ENCODE results near the gene KIAA1671.

Gene KIAA1671

GRCh38 chr22:24952837-24953383, 394 bp downstream of the KIAA1671 start:
- peak; percentile 80 for DNase-seq (ENCODE audit: low spot score)

DNA sequence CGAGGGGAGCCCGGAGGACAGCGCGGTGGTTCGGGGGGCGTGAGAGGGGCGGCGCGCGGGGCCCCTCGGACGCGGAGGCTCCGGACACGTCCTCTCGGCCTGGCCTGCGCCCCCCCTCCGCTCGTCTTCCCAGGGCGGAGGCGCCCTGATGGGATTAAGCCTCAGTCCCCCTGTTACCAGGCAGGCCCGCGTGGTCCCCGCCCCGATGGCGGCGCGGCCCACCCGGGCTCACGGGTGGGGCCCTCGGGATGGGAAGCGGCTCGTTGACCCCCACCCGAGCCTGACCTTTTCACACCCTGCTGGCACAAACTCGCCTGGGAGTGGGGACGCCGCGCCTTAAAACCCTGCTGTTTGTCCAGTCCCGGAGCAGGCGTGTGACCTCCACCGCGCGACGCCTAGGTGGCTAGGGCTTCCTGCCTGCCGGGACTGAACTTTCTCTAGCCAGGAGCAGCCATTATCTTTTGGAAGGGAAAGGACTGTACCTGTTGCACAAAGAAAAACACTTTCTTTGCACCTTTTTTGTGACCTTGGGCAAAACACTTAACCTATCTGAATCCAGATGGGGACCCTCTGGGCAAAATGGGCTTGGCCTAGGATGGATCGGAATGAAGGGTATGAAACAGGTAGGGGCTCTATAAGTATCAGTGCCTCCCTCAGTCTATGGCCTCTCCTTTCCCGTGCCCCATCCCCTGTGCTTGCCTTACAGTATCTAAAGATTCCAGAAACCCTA, 1.0 kb downstream of the KIAA1671 start:
- no peak for DNase-seq (ENCODE audit: low spot score)

DNA sequence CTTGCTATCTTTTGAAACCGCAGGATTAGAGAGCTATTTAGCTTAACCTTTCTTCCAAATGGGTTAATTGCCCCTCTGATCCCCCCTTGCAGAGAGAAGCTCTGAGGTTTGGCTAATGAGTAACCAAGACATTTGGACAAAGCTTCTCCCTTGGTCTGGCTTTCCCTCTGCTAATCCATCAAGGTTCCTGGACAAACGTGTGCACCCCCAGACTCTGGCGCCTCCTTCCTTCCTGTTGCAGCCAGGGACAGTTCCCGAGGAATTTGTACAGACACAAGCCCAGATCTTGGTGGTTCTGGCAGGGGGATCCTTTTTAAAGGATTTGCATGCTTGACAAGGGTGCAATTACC, 1.6 kb downstream of the KIAA1671 start:
- DNase-seq (ENCODE audit: low spot score): no peak

DNA sequence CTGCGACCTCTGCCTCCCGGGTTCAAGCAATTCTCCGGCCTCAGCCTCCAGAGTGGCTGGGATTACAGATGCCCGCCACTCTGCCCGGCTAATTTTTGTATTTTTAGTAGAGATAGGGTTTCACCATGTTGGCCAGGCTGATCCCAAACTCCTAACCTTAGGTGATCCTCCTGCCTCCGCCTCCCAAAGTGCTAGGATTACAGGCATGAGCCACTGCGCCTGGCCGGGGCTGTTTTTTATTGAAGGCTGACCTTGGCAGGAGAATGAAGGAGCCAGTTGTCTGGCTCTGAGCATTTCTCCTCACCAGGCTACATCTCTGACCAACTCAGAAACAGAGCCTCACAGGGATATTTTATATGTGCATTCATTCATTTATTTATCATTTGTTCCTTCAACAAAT, 2.3 kb downstream of the KIAA1671 start:
- no peak for DNase-seq (ENCODE audit: low spot score)

- DNase-seq (ENCODE audit: low spot score): no peak
Observed at GRCh38 chr22:24957043-24957442, 4.5 kb downstream of the KIAA1671 start.

GRCh38 chr22:24961217-24961844, 8.8 kb downstream of the KIAA1671 start:
- DNase-seq (ENCODE audit: low spot score): no peak

DNA sequence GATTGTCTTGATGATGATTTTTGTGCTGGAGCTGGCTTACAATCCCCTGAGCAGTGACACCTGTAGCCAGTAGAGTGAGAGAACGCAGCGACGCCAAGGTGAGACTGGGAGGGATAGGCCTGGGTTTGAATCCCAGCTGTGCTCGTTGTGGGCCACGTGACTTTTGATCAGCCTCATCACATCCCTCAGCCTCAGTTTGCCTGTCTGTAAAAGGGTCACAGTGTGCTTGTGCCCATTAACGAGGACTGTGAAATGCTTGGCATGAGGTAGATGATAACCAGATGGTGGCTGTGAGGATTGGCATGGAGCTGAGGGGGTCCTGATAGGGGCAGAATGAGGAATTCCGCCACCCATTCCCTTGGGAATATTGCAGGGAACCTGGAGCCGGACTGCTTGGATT, 9.6 kb downstream of the KIAA1671 start:
- no peak for DNase-seq (ENCODE audit: low spot score)

DNA sequence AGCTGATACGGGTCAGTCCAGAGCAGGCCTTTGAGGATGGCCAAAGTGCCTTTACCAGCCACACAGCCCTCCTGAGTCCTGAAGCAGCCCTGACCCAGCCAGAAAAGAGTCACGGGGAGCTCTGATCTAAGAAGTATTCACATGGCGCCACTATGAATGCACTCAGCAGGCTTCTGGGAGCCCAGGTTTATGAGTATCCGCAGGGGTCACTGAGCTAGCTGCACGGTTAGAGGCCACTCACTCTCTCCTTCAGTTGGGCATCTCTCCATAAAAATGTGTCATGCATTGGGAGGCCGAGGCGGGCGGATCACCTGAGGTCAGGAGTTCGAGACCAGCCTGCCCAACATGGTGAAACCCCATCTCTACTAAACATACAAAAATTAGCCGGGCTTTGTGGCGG, 10.3 kb downstream of the KIAA1671 start:
- no peak for DNase-seq (ENCODE audit: low spot score)

DNA sequence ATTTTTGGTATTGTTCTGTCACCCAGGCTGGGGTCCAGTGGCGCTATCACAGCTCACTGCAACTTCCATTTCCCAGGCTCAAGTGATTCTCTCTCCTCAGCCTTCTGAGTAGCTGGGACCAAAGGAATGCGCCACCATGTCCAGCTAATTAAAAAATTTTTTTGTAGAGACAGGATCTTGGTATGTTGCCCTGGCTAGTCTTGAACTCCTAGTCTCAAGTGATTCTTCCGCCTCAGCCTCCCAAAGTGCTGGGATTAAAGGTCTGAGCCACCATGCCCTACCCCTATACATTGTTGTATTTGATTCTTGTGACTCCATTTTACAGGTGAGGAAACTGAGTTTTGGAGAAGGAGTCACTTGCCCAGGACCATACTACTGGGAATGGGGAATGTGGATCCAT, 11.9 kb downstream of the KIAA1671 start:
- DNase-seq (ENCODE audit: low spot score): no peak

GRCh38 chr22:24965822-24966626, 13.5 kb downstream of the KIAA1671 start:
- DNase-seq (ENCODE audit: low spot score): no peak

DNA sequence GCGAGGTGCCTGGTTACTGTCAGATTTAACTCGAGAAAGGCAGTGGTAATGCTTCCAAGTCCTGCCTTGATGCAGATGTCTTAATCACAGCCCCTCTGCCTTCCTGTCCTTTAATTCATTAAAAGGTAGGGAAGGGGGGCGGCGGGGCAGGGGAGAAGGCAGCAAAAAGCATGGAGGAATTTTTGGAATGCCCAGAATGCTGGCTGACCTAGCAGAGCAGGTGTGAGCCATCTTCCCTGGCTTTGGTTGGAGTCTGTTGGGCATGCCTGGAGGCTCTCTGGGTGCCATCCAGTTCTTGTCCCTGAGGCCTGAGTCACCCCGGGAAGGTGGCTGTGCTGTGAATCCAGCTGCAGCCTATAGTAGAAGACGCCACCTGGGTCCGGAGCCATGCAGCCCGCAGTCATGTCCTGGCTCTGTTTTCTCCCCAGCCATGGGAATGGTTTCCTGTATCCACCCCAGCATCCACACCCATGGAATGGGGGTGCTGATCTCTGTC, 15.6 kb downstream of the KIAA1671 start:
- DNase-seq (ENCODE audit: low spot score): peak; percentile 52

GRCh38 chr22:24969560-24970301, 17.2 kb downstream of the KIAA1671 start:
- DNase-seq (ENCODE audit: low spot score): no peak

DNA sequence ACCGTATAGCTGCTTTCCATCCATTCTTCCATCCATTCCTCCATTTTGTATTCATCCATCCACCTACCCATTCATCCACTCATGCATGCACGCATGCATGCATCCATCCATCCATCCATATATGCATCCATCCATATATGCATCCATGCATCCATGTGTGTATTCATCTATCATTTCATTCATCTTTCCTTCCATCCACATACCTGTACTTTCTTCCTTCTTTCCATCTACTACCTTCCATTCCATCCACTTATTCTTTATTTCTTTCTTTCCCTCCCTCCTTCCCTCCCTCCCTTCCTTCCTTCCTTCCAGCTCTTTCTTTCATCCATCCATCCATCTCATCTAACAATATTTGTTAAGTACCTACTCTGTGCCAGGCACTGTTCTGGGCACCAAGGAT, 19.9 kb downstream of the KIAA1671 start:
- DNase-seq (ENCODE audit: low spot score): no peak

DNA sequence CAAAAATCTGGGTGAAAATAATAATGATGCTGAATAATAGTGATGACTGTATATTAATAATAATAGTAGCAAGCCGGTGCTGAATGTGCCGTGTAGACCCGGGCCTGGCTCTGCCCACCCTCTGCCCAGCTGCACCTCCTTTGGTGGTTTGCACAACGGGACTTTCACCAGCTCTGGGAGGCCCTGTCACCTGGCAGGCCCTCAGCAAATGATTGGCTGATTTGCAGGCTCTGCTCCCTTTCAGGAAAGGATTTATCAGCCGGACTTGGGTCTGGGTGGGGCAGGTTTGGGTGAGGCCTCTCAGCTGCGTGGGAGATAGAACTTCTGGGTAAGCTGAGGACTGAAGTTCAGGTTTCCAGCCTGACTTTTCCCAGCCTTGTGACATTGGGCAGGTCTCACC, 21.4 kb downstream of the KIAA1671 start:
- no peak for DNase-seq (ENCODE audit: low spot score)

GRCh38 chr22:24975125-24975640, 22.7 kb downstream of the KIAA1671 start:
- DNase-seq (ENCODE audit: low spot score): no peak

GRCh38 chr22:24975813-24976341, 23.4 kb downstream of the KIAA1671 start:
- no peak for DNase-seq (ENCODE audit: low spot score)

GRCh38 chr22:24976442-24977218, 24.1 kb downstream of the KIAA1671 start:
- no peak for DNase-seq (ENCODE audit: low spot score)

DNA sequence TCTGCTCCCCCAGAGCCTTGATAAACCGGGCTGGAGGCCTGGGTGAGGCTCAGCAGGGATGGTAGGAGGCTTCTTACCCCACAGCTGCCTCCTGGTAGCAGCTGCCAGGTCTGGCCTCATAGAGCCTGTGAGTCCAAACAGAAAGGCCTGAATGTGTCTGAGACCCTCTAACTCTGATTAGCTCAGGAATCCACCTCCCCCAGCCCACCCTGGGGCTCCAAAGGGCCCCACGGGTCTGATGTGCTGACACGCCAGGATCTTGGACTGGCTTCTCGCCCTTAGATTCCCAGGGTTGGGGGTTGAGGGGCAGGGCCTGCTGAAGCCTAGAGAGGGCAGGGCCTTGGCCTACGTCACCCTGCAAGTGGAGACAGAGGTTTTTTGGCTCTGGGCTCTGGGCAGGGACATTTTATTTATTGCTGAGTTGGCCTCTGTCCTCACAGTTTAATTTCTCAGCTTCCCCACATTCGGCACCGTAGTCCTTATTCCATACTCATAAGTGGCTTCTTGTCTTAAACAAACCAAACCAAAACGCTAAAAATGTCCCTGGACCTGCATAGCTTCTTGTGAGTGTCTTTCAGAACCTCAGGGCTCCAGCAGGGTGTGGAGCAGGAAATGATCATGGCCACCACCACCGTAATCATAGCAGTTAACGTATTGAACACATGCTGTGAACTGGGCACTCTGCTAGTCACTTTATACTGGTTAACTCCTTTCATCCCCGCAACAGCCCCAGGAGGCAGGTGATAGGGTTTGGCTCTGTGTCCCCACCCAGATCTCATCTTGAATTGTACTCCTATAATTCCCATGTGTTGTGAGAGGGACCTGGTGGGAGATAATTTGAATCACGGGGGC, 25.1 kb downstream of the KIAA1671 start:
- no peak for DNase-seq (ENCODE audit: low spot score)

- DNase-seq (ENCODE audit: low spot score): no peak
Observed at GRCh38 chr22:24978308-24978707, 25.8 kb downstream of the KIAA1671 start.

DNA sequence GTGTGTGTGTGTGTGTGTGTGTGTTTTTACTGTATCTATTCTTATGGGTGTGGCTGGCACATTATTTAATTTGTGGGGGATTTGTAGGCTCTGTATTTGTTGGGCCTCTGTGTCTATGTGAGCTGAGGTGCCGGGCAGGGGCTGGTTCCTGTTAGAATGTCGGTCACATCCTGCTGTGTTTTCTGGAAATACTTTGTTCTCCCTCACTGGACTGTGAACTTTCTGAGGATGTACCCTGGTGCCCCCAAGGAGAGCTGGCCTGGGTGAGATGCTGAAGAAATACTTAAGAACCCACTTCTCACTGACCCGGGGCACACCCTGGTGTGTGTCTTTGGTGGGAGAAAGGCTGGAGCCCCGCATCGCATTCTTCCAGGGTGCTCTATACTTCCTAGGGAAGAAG, 28.6 kb downstream of the KIAA1671 start:
- no peak for DNase-seq (ENCODE audit: low spot score)
